Central memory CD8-positive, alpha-beta T cell (primary cell): Measurements from ENCODE around the gene TCF15.
A peak's percentile ranks its signal among the peaks of the same experiment; 100 is the strongest.
"Not testable (repeated sequence)": the region's sequence is repeated elsewhere in the genome, so short reads cannot be mapped to it uniquely, and the experiment has no call there.

ENCODE experiments used
- ATAC-seq: fragments of 150-1000 bp; cut with Tn5 transposase; replicated peaks from 2 replicates; pipeline ENCODE4 v1.10.0; 2022; ENCODE audit warnings: mild to moderate bottlenecking, moderate FRiP score, moderate number of reproducible peaks; ENCODE audit not compliant: poor library complexity, severe bottlenecking; ENCODE audit errors: extremely low read depth
- DNase-seq, 2 donors: peaks; one replicate each; pipeline ENCODE4 v3.0.0; 2021; ENCODE audit warnings: low spot score in 2 of 2
- H3K27ac Mint-ChIP-seq: one replicate; pipeline ENCODE4 v1.8.0; 2022; ENCODE audit warnings: low read depth, mild to moderate bottlenecking, moderate library complexity, mixed read lengths
- H3K27me3 Mint-ChIP-seq: one replicate; pipeline ENCODE4 v1.8.0; 2022; ENCODE audit warnings: mixed read lengths
- H3K36me3 Mint-ChIP-seq: one replicate; pipeline ENCODE4 v1.8.0; 2022; ENCODE audit warnings: mild to moderate bottlenecking, moderate library complexity, mixed read lengths; ENCODE audit not compliant: insufficient read depth
- H3K4me1 Mint-ChIP-seq: one replicate; pipeline ENCODE4 v1.8.0; 2022; ENCODE audit warnings: mixed read lengths
- H3K4me3 Mint-ChIP-seq: one replicate; pipeline ENCODE4 v1.8.0; 2022; ENCODE audit warnings: mild to moderate bottlenecking, moderate library complexity, mixed read lengths
- H3K9me3 Mint-ChIP-seq: one replicate; pipeline ENCODE4 v1.8.0; 2022; ENCODE audit warnings: mixed read lengths

TCF15 gene

DNA sequence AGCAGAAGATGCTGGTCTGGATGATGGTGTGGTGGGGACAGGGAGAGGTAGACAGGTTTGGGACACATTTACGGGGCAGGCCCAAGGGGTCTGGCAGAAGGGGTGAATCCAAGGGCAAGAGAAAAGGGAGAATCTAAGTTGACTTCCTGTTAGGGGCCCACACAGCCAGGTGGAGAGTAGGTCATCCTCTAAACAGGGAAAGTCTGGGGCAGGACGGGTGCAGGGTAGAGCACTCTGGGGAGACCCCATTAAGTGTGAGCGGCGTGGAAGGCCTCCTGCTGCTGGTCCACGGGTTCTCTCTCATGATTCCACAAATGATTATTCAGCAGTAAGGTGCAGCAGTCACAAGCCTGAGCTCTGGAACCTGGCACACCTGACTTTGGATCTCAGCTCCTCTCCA, 40.2 kb upstream of the TCF15 start:
- H3K4me3 Mint-ChIP-seq, result peak overlapping the region; percentile 85
- no peaks in the 10 kb centered on the region for H3K9me3 Mint-ChIP-seq
- H3K36me3 Mint-ChIP-seq, result peaks cover 9% of the 10 kb centered on the region
- ATAC-seq (no peak), DNase-seq (no peak)
- H3K27ac Mint-ChIP-seq, result peak overlapping the region; percentile 67
- peaks cover 47% of the 10 kb centered on the region for H3K4me1 Mint-ChIP-seq
- H3K27me3 Mint-ChIP-seq, result no peaks in the 10 kb centered on the region

- H3K4me1 Mint-ChIP-seq, result peaks cover 35% of the 10 kb centered on the region
- peaks cover 9% of the 10 kb centered on the region for H3K36me3 Mint-ChIP-seq
- DNase-seq (no peak), ATAC-seq (no peak)
- H3K9me3 Mint-ChIP-seq, result no peaks in the 10 kb centered on the region
- H3K4me3 Mint-ChIP-seq, result no peak overlapping the region
- peaks cover 12% of the 10 kb centered on the region for H3K27me3 Mint-ChIP-seq
- H3K27ac Mint-ChIP-seq, result no peak overlapping the region
These were observed 37.4 kb upstream of the TCF15 start for GRCh38 chr20:647479-648019.

GRCh38 chr20:646868-647233, 36.7 kb upstream of the TCF15 start:
- Mint-ChIP-seq H3K4me3 (no peak overlapping the region), H3K27me3 (peaks cover 12% of the 10 kb centered on the region), H3K4me1 (peaks cover 28% of the 10 kb centered on the region), H3K27ac (no peak overlapping the region), H3K9me3 (no peaks in the 10 kb centered on the region), H3K36me3 (peaks cover 8% of the 10 kb centered on the region)
- DNase-seq, result no peak
- no peak for ATAC-seq

DNA sequence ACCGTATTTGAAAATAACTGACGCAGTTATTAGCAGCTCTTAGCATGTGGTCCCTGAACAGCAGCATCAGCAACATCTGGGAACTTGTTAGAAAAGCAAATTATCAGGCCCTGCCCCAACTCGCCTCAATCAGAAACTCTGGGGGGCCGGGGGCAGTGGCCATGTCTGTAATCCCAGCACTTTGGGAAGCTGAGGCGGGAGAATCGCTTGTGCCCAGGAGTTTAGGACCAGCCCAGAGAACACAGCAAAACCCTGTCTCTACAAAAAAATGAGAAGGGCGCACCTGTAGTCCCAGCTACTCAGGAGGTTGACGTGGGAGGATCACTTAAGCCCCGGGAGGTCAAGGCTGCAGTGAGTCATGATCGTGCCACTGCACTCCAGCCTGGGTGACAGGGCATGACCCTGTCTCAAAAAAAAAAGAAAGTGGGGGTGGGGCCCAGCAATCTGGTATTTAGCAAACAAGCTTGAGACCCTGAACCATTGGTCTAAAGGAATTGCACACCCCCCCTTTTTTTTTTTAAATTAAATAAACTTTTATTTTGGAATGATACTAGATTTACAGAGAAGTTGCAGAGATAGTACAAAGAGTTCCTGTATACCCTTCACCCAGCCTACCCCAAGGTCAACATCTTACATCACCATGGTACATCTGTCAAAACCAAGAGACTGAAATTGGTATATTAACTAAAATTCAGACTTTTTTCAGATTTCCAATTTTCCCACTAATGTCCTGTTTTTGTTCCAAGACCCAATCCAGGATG, 36.2 kb upstream of the TCF15 start:
- Mint-ChIP-seq H3K27me3 (peaks cover 12% of the 10 kb centered on the region), H3K36me3 (peaks cover 8% of the 10 kb centered on the region), H3K27ac (no peak overlapping the region), H3K4me3 (no peak overlapping the region), H3K4me1 (peaks cover 23% of the 10 kb centered on the region), H3K9me3 (no peaks in the 10 kb centered on the region)
- ATAC-seq (no peak), DNase-seq (no peak)

DNA sequence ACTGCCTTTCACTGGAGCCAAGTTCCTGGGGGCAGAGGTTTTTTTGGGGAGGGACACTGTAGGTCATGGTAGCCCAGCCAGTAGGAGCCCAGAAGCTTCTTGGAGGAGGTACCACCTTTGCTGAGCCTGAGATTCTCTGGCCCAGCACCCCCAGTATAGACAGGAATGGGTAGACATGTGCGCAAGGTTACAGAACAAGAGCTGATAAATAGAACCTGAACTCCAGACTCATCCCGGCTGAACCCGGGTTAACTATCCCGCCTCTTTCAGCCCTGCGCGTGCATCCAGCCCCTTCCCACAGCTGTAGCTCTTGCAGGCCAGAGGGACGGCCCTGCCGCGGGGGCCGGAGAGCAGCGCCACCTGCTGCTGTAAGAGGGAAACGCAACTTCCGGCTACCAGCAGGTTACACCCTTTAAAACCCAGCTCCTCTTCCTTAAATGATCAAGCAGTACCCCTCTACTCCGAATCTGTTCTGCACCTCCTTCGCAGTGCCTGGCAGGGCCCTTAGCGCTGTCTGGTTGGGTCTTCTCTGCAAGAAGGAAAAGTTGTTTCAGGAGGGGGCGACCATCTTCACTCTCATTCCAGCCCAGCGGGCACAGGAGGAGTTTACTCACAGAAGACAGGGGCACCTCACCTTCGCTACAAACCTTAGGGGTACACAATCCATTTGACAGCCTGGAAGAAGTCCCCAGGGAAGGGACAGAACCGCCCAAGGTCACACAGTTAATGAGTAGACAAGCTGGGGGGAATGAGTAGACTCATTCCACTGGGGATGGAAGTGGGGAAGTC, 35.4 kb upstream of the TCF15 start:
- ATAC-seq (no peak), DNase-seq (peak; percentile 32 to 59)
- Mint-ChIP-seq H3K27ac (no peak overlapping the region), H3K4me1 (peaks cover 16% of the 10 kb centered on the region), H3K36me3 (peaks cover 11% of the 10 kb centered on the region), H3K9me3 (no peaks in the 10 kb centered on the region), H3K27me3 (peaks cover 12% of the 10 kb centered on the region), H3K4me3 (no peak overlapping the region)

- no peak for DNase-seq
- peaks cover 11% of the 10 kb centered on the region for H3K36me3 Mint-ChIP-seq
- H3K27me3 Mint-ChIP-seq, result peaks cover 12% of the 10 kb centered on the region
- H3K27ac Mint-ChIP-seq, result no peak overlapping the region
- no peaks in the 10 kb centered on the region for H3K9me3 Mint-ChIP-seq
- peaks cover 9% of the 10 kb centered on the region for H3K4me1 Mint-ChIP-seq
- H3K4me3 Mint-ChIP-seq, result no peak overlapping the region
- no peak for ATAC-seq
These were observed 34.7 kb upstream of the TCF15 start for GRCh38 chr20:644692-645317.

- Mint-ChIP-seq H3K4me3 (no peak overlapping the region), H3K27ac (no peak overlapping the region), H3K9me3 (no peaks in the 10 kb centered on the region), H3K27me3 (peaks cover 12% of the 10 kb centered on the region), H3K36me3 (peaks cover 11% of the 10 kb centered on the region), H3K4me1 (no peaks in the 10 kb centered on the region)
- ATAC-seq, result no peak
- no peak for DNase-seq
These were observed 32.5 kb upstream of the TCF15 start for GRCh38 chr20:642398-643174.

GRCh38 chr20:642013-642397, 31.9 kb upstream of the TCF15 start:
- ATAC-seq, H3K9me3 Mint-ChIP-seq, H3K4me1 Mint-ChIP-seq, H3K36me3 Mint-ChIP-seq, H3K27ac Mint-ChIP-seq, H3K4me3 Mint-ChIP-seq, DNase-seq: not testable (repeated sequence)
- peaks cover 12% of the 10 kb centered on the region for H3K27me3 Mint-ChIP-seq

GRCh38 chr20:641516-641875, 31.4 kb upstream of the TCF15 start:
- H3K9me3 Mint-ChIP-seq, result no peaks in the 10 kb centered on the region
- DNase-seq (no peak), ATAC-seq (no peak)
- no peaks in the 10 kb centered on the region for H3K4me1 Mint-ChIP-seq
- H3K27me3 Mint-ChIP-seq, result peaks cover 12% of the 10 kb centered on the region
- no peak overlapping the region for H3K27ac Mint-ChIP-seq
- H3K36me3 Mint-ChIP-seq, result peaks cover 7% of the 10 kb centered on the region
- peak overlapping the region; percentile 31 for H3K4me3 Mint-ChIP-seq

DNA sequence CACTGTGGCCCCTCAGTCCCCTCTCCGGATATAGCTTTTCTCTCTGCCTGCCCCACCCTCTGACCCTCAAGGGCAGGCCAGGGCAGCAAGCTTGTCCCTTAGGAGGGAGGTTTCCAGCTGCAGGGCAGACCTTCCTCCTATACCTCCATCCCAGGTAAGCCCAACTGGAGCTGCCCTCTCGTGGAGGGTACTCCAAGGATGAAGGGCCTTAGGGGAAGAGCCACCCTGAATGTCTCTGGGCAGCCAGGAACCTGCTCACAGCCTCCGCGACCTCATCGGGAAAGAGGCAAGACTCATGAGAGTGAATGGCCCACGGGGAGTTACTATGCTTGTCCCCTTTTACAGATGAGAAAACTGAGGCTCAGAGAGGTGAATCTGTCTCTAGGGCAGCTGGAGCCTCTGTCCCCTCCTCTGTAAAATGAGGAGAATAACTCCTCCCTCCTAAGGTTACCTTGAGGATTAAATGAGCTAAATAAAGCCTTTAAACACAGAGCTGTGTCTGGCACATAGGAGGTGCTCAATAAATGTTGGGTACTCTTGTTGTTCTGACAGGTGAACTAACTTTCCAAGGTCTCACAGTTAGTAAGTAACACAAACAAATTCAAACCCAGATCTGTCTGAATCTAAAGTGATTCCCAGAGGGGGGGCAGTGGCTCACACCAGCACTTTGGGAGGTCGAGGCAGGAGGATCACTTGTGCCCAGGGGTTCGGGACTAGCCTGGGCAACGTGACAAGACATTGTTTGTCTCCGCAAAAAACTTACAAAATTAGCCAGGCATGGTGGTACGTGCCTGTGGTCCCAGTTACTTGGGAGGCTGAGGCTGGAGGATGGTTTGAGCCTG, 30.8 kb upstream of the TCF15 start:
- Mint-ChIP-seq H3K27ac (no peak overlapping the region), H3K36me3 (peaks cover 5% of the 10 kb centered on the region), H3K9me3 (no peaks in the 10 kb centered on the region), H3K4me3 (peak overlapping the region; percentile 31), H3K27me3 (peaks cover 12% of the 10 kb centered on the region), H3K4me1 (no peaks in the 10 kb centered on the region)
- no peak for ATAC-seq
- DNase-seq, result no peak

- no peak for ATAC-seq
- H3K27ac Mint-ChIP-seq, result no peak overlapping the region
- DNase-seq, result no peak
These were observed 28.5 kb upstream of the TCF15 start for GRCh38 chr20:638579-638978.

More at GRCh38 chr20:638579-638978, 28.5 kb upstream of the TCF15 start:
- H3K4me1 Mint-ChIP-seq, result no peaks in the 10 kb centered on the region
- H3K27me3 Mint-ChIP-seq, result peaks cover 19% of the 10 kb centered on the region
- peaks cover 2% of the 10 kb centered on the region for H3K36me3 Mint-ChIP-seq
- H3K4me3 Mint-ChIP-seq, result no peak overlapping the region
- H3K9me3 Mint-ChIP-seq, result no peaks in the 10 kb centered on the region
